HL-60 (cell line): ENCODE data around the gene IL1A.

ENCODE experiments used
- DNase-seq, 2 experiments: peaks; one replicate each; pipeline ENCODE4 v3.0.0-alpha.2; 2010 to 2020; ENCODE audit warnings: low read depth in 1 of 2, low spot score in 1 of 2
- H3K27ac ChIP-seq: fragments of 250-450 bp; sonication (Bioruptor Pico); replicated peaks from 2 replicates; pipeline ENCODE4 v1.5.1; 2020; ENCODE audit warnings: mild to moderate bottlenecking, moderate library complexity
- H3K27me3 ChIP-seq: fragments of 250-450 bp; sonication (Bioruptor Pico); 2 replicates; pipeline ENCODE4 v1.5.1; 2021; ENCODE audit warnings: mild to moderate bottlenecking, moderate library complexity; ENCODE audit not compliant: insufficient read depth, poor library complexity, severe bottlenecking
- H3K4me3 ChIP-seq: replicated peaks from 2 replicates; pipeline ENCODE4 v1.5.1; 2011; ENCODE audit warnings: mild to moderate bottlenecking, control low read depth, low read length; ENCODE audit not compliant: insufficient read depth
- GABPA ChIP-seq: IDR thresholded peaks from 2 replicates; pipeline ENCODE4 v1.6.1; 2012; ENCODE audit warnings: low read depth
- POLR2AphosphoS5 ChIP-seq: IDR thresholded peaks from 2 replicates; pipeline ENCODE4 v1.6.1; 2012; ENCODE audit warnings: low read depth
- SPI1 ChIP-seq: IDR thresholded peaks from 2 replicates; pipeline ENCODE4 v1.6.1; 2012; ENCODE audit warnings: low read depth, mild to moderate bottlenecking, borderline replicate concordance
- TF ChIP-seq, protein P1 (sequence below): IDR thresholded peaks from 2 replicates; pipeline ENCODE4 v1.6.1; 2012; ENCODE audit warnings: low read depth; ENCODE audit not compliant: insufficient replicate concordance
- TF ChIP-seq, protein P2 (sequence below): IDR thresholded peaks from one replicate; pipeline ENCODE4 v1.5.1; 2011; ENCODE audit warnings: low read length, control low read depth, inconsistent platforms; ENCODE audit not compliant: insufficient read depth

Gene IL1A

DNA sequence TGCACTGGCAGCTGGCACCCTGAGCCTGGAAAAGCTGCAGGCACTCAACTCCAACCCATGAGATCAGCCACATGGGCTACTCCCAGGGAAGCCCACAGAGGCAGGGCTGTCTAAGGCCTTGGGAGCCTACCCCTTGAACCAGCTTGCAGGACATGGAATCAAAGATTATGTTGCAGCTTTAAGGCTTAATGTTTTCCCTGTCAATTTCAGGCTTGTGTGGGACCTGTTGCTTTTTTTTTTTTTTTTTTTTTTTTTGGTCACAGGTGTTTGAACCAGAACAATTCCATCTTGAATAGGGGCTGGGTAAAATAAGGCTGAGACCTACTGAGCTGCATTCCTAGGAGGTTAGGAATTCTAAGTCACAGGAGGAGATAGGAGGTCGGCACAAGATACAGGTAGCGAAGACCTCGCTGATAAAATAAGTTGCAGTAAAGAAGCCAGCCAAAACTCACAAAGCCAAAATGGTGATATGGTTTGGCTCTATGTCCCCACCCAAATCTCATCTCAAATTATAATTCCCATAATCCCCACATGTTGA lies 7.5 kb upstream of the IL1A start:
- Histone ChIP-seq H3K4me3 (no peak overlapping the region), H3K27ac (no peak overlapping the region), H3K27me3 (no peaks in the 10 kb centered on the region)
- TF ChIP-seq, protein P1, sequence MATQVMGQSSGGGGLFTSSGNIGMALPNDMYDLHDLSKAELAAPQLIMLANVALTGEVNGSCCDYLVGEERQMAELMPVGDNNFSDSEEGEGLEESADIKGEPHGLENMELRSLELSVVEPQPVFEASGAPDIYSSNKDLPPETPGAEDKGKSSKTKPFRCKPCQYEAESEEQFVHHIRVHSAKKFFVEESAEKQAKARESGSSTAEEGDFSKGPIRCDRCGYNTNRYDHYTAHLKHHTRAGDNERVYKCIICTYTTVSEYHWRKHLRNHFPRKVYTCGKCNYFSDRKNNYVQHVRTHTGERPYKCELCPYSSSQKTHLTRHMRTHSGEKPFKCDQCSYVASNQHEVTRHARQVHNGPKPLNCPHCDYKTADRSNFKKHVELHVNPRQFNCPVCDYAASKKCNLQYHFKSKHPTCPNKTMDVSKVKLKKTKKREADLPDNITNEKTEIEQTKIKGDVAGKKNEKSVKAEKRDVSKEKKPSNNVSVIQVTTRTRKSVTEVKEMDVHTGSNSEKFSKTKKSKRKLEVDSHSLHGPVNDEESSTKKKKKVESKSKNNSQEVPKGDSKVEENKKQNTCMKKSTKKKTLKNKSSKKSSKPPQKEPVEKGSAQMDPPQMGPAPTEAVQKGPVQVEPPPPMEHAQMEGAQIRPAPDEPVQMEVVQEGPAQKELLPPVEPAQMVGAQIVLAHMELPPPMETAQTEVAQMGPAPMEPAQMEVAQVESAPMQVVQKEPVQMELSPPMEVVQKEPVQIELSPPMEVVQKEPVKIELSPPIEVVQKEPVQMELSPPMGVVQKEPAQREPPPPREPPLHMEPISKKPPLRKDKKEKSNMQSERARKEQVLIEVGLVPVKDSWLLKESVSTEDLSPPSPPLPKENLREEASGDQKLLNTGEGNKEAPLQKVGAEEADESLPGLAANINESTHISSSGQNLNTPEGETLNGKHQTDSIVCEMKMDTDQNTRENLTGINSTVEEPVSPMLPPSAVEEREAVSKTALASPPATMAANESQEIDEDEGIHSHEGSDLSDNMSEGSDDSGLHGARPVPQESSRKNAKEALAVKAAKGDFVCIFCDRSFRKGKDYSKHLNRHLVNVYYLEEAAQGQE = no peak
- no peak for TF ChIP-seq SPI1
- TF ChIP-seq, protein P2, sequence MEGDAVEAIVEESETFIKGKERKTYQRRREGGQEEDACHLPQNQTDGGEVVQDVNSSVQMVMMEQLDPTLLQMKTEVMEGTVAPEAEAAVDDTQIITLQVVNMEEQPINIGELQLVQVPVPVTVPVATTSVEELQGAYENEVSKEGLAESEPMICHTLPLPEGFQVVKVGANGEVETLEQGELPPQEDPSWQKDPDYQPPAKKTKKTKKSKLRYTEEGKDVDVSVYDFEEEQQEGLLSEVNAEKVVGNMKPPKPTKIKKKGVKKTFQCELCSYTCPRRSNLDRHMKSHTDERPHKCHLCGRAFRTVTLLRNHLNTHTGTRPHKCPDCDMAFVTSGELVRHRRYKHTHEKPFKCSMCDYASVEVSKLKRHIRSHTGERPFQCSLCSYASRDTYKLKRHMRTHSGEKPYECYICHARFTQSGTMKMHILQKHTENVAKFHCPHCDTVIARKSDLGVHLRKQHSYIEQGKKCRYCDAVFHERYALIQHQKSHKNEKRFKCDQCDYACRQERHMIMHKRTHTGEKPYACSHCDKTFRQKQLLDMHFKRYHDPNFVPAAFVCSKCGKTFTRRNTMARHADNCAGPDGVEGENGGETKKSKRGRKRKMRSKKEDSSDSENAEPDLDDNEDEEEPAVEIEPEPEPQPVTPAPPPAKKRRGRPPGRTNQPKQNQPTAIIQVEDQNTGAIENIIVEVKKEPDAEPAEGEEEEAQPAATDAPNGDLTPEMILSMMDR = no peak
- no peak for TF ChIP-seq GABPA
- no peak for TF ChIP-seq POLR2AphosphoS5
- no peak for DNase-seq

DNA sequence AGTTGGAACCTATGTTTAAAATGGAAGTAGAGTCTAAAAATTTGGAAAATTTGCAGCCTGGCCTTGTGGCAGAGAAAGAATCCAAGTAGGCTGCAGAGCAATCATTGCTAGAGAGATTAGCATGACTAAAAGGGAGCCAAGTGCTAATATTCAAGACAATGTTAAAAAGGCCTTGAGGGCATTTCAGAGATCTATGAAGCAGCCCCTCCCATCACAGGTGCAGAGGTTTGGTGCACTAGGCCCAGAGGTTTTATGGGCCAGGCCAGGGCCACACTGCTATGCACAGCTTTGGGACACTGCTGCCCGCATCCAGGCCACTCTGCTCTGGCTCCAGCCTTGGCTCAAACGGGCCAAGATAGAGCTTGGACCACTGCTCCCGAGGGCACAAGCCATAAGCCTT lies 6.7 kb upstream of the IL1A start:
- no peak overlapping the region for H3K4me3 ChIP-seq
- H3K27ac ChIP-seq = no peak overlapping the region
- TF ChIP-seq, protein P1 = no peak
- TF ChIP-seq GABPA (no peak), POLR2AphosphoS5 (no peak), SPI1 (no peak)
- TF ChIP-seq, protein P2 = no peak
- DNase-seq = no peak
- no peaks in the 10 kb centered on the region for H3K27me3 ChIP-seq

DNA sequence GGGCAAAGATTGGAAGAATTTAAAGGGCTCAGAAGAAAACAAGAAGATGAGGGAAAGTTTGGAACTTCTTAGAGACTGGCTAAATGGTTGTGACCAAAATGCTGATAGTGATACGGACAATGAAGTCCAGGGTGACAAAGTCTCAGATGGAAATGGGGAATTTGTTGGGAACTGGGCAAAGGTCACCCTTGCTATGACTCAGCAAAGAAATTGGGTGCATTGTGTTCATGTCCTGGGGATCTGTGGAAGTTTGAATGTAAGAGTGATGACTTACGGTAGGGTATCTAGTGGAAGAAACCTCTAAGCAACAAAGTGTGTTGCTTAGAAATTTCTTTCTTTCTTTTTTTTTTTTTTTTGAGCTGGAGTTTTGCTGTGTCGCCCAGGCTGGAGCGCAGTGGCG lies 6.0 kb upstream of the IL1A start:
- Histone ChIP-seq H3K4me3 (no peak overlapping the region), H3K27me3 (no peaks in the 10 kb centered on the region), H3K27ac (no peak overlapping the region)
- no peak for DNase-seq
- TF ChIP-seq POLR2AphosphoS5 (no peak), GABPA (no peak), SPI1 (no peak)
- TF ChIP-seq, protein P1 = no peak
- TF ChIP-seq, protein P2 = no peak
